ENCODE measurements around the gene CERK. TPM values are rescaled to one million over a fixed set of nuclear protein-coding genes. Genes with fewer than 3 reads are reported as not detected.

CERK gene
- total RNA-seq, 1 experiment from 2014 or later, result 24.9 TPM

DNA sequence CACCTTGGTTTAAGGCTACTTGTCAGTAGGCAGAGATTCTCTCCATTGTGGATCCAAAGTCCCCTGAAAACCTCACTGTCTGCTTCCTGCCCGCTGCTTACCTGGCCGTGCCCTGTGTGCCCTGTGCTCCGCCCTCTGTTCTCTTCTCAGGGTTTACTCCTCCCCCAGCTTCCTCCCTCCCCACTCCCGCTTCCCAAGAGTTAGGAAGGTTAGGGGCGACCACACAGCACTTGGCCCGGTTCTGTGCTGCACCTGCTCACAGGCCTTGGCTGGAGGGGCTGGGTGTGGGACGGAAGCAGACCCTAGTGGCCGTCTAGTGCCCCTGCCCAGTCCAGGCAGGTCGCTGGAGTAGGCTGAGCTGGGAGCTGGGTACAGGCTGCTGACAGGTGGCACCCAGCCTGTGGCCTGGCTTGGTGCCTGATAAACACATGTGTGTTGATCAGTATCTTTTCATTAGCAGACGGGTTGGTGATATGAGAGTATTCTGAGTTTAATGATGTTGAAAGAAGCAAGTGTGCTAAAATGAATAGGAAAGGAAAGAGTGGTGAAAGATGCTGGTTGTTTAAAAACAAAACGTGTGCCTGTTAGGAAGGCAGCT lies 77.3 kb downstream of the CERK start:
- intact Hi-C loops (cut with micrococcal nuclease; ENCODE audit: unreplicated experiment), result loop anchor here (10.0 kb wide), 1 partner anchor 96 kb away; no protein-coding TSS in a partner anchor
- Histone ChIP-seq H2AFZ (no peak overlapping the region), H3K36me3 (ENCODE audit: low read depth) (no peaks in the 10 kb centered on the region), H3F3A (ENCODE audit: insufficient read depth, low read depth) (0 out of 2 replicates have a peak, but pooled peaks cover 3% of the 10 kb centered on the region), H4K20me1 (ENCODE audit: insufficient read depth) (peaks cover 37% of the 10 kb centered on the region), H3K4me3 (no peak overlapping the region), H3K9me3 (ENCODE audit: insufficient read depth, low read depth) (no peaks in the 10 kb centered on the region), H3K4me1 (replicated peaks; ENCODE audit: insufficient read depth) (no peaks in the 10 kb centered on the region), H3K4me2 (no peak overlapping the region), H3K27ac (no peak overlapping the region), H3K27me3 (ENCODE audit: insufficient read depth, low read depth) (no peaks in the 10 kb centered on the region), H3K79me2 (ENCODE audit: low read depth) (no peaks in the 10 kb centered on the region), H3K9me2 (ENCODE audit: insufficient read depth) (no peaks in the 10 kb centered on the region)
- ChIA-PET POLR2A (ENCODE audit: unreplicated experiment) (interaction anchor here (0.7 kb wide), 1 partner anchor 325 kb away, joined by 5 read pairs; the partner anchor contains the start of gene TRMU), CTCF (no interaction called here)
- BruUV-seq (replicated peaks), result no TSS peak
- TF ChIP-seq EZH2 (IDR thresholded peaks at IDR 0.05; ENCODE audit: low read depth), result no peak
- TF ChIP-seq, protein P1, sequence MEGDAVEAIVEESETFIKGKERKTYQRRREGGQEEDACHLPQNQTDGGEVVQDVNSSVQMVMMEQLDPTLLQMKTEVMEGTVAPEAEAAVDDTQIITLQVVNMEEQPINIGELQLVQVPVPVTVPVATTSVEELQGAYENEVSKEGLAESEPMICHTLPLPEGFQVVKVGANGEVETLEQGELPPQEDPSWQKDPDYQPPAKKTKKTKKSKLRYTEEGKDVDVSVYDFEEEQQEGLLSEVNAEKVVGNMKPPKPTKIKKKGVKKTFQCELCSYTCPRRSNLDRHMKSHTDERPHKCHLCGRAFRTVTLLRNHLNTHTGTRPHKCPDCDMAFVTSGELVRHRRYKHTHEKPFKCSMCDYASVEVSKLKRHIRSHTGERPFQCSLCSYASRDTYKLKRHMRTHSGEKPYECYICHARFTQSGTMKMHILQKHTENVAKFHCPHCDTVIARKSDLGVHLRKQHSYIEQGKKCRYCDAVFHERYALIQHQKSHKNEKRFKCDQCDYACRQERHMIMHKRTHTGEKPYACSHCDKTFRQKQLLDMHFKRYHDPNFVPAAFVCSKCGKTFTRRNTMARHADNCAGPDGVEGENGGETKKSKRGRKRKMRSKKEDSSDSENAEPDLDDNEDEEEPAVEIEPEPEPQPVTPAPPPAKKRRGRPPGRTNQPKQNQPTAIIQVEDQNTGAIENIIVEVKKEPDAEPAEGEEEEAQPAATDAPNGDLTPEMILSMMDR (conservative IDR thresholded peaks at IDR 0.05), result no peak
- DNase-seq, result peak in 1 of 2 experiments; percentile 40

DNA sequence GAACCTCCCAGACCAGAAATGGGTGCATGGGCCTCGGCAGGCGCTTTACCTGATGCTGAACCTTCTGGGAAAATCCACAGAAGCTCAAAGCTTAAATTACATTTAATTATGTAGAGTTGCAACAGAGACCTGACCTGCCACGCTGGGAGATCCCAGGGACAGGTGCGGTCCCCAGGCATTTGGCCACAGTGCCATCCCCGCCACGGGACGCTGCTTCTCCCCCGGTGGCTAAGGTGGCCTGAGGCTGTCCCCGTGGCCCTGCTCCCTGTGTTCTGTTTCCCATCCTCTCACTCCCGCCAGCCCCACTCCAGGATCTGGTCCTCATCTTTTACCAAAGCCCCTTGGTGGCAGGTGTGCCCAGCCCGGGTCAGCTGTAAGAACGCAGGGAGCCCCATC lies 78.3 kb downstream of the CERK start:
- ChIA-PET CTCF (no interaction called here), POLR2A (ENCODE audit: unreplicated experiment) (no interaction called here)
- Histone ChIP-seq H3K27me3 (ENCODE audit: insufficient read depth, low read depth) (no peaks in the 10 kb centered on the region), H4K20me1 (ENCODE audit: insufficient read depth) (peaks cover 37% of the 10 kb centered on the region), H3K9me3 (ENCODE audit: insufficient read depth, low read depth) (no peaks in the 10 kb centered on the region), H3K4me3 (no peak overlapping the region), H3K79me2 (ENCODE audit: low read depth) (no peaks in the 10 kb centered on the region), H3K27ac (no peak overlapping the region), H3K9me2 (ENCODE audit: insufficient read depth) (no peaks in the 10 kb centered on the region), H3K4me2 (no peak overlapping the region), H2AFZ (no peak overlapping the region), H3F3A (ENCODE audit: insufficient read depth, low read depth) (0 out of 2 replicates have a peak, but pooled peaks cover 3% of the 10 kb centered on the region), H3K4me1 (replicated peaks; ENCODE audit: insufficient read depth) (no peaks in the 10 kb centered on the region), H3K36me3 (ENCODE audit: low read depth) (no peaks in the 10 kb centered on the region)
- TF ChIP-seq, protein P1 (conservative IDR thresholded peaks at IDR 0.05), result no peak
- no peak for TF ChIP-seq EZH2 (IDR thresholded peaks at IDR 0.05; ENCODE audit: low read depth)
- BruUV-seq (replicated peaks), result no TSS peak
- intact Hi-C loops (cut with micrococcal nuclease; ENCODE audit: unreplicated experiment), result loop anchor here (10.0 kb wide), 1 partner anchor 95 kb away; no protein-coding TSS in a partner anchor
- no peak for DNase-seq

GRCh38 chr22:46659059-46659790 lies 78.8 kb downstream of the CERK start:
- ChIA-PET CTCF (no interaction called here), POLR2A (ENCODE audit: unreplicated experiment) (no interaction called here)
- Histone ChIP-seq H3K4me1 (replicated peaks; ENCODE audit: insufficient read depth) (no peaks in the 10 kb centered on the region), H3K4me2 (no peak overlapping the region), H3K27me3 (ENCODE audit: insufficient read depth, low read depth) (no peaks in the 10 kb centered on the region), H3K36me3 (ENCODE audit: low read depth) (no peaks in the 10 kb centered on the region), H3K9me3 (ENCODE audit: insufficient read depth, low read depth) (no peaks in the 10 kb centered on the region), H4K20me1 (ENCODE audit: insufficient read depth) (peaks cover 37% of the 10 kb centered on the region), H3K27ac (no peak overlapping the region), H2AFZ (no peak overlapping the region), H3F3A (ENCODE audit: insufficient read depth, low read depth) (0 out of 2 replicates have a peak, but pooled peaks cover 3% of the 10 kb centered on the region), H3K9me2 (ENCODE audit: insufficient read depth) (no peaks in the 10 kb centered on the region), H3K79me2 (ENCODE audit: low read depth) (no peaks in the 10 kb centered on the region), H3K4me3 (no peak overlapping the region)
- DNase-seq, result no peak
- TF ChIP-seq, protein P1 (conservative IDR thresholded peaks at IDR 0.05), result no peak
- TF ChIP-seq EZH2 (IDR thresholded peaks at IDR 0.05; ENCODE audit: low read depth), result no peak
- no TSS peak for BruUV-seq (replicated peaks)
- intact Hi-C loops (cut with micrococcal nuclease; ENCODE audit: unreplicated experiment), result no loop called here

Data from PC-9 (cell line).